Trophoblast cell (in vitro differentiated cells and primary cell): Measurements from ENCODE around the gene M6PR.

Source experiments
- DNase-seq, 2 donors: peaks; one replicate each; pipeline ENCODE4 v3.0.0-alpha.2; 2016
- H2AFZ ChIP-seq: 2 replicates; pipeline ENCODE4 v1.6.1; 2013; ENCODE audit warnings: low read length, moderate library complexity, mild to moderate bottlenecking; ENCODE audit not compliant: insufficient read depth, poor library complexity
- H2AK5ac ChIP-seq: 2 replicates; pipeline ENCODE4 v1.6.1; 2013; ENCODE audit warnings: mild to moderate bottlenecking, low read length
- H2BK120ac ChIP-seq: 2 replicates; pipeline ENCODE4 v1.6.1; 2013; ENCODE audit warnings: low read length, mild to moderate bottlenecking, moderate library complexity; ENCODE audit not compliant: insufficient read depth, poor library complexity
- H2BK12ac ChIP-seq: 2 replicates; pipeline ENCODE4 v1.6.1; 2013; ENCODE audit warnings: mild to moderate bottlenecking, low read length, moderate library complexity
- H2BK5ac ChIP-seq: 2 replicates; pipeline ENCODE4 v1.6.1; 2013; ENCODE audit warnings: low read length, low read depth, moderate library complexity, mild to moderate bottlenecking; ENCODE audit not compliant: poor library complexity
- H3K14ac ChIP-seq: 2 replicates; pipeline ENCODE4 v1.6.1; 2013; ENCODE audit warnings: mild to moderate bottlenecking, low read length
- H3K18ac ChIP-seq: 2 replicates; pipeline ENCODE4 v1.6.1; 2013; ENCODE audit warnings: mild to moderate bottlenecking, low read length
- H3K23ac ChIP-seq: 2 replicates; pipeline ENCODE4 v1.6.1; 2013; ENCODE audit warnings: low read length
- H3K27ac ChIP-seq: 2 replicates; pipeline ENCODE4 v1.5.1; 2013; ENCODE audit warnings: low read depth, mild to moderate bottlenecking, inconsistent platforms, low read length, moderate library complexity
- H3K27me3 ChIP-seq: 2 replicates; pipeline ENCODE4 v1.6.1; 2013; ENCODE audit warnings: inconsistent platforms, mild to moderate bottlenecking, low read length, moderate library complexity; ENCODE audit not compliant: insufficient read depth
- H3K36me3 ChIP-seq, 2 experiments: 1 replicate in 1 of 2; 2 replicates in 1 of 2; pipeline ENCODE4 v1.6.1; 2013; ENCODE audit warnings: low read length in 2 of 2, mild to moderate bottlenecking in 2 of 2, moderate library complexity in 1 of 2; ENCODE audit not compliant: insufficient read depth in 2 of 2, control insufficient read depth in 1 of 2
- H3K4ac ChIP-seq: 2 replicates; pipeline ENCODE4 v1.6.1; 2013; ENCODE audit warnings: low read depth, mild to moderate bottlenecking, low read length, moderate library complexity
- H3K4me1 ChIP-seq, 2 experiments: 1 replicate in 1 of 2; 2 replicates in 1 of 2; pipeline ENCODE4 v1.6.1; 2013; ENCODE audit warnings: low read length in 2 of 2, mild to moderate bottlenecking in 2 of 2, moderate library complexity in 1 of 2; ENCODE audit not compliant: insufficient read depth in 2 of 2, control insufficient read depth in 1 of 2
- H3K4me2 ChIP-seq: 2 replicates; pipeline ENCODE4 v1.6.1; 2013; ENCODE audit warnings: inconsistent platforms, mild to moderate bottlenecking, low read length, moderate library complexity
- H3K4me3 ChIP-seq: 2 replicates; pipeline ENCODE4 v1.5.1; 2013; ENCODE audit warnings: mild to moderate bottlenecking, low read depth, low read length, inconsistent platforms
- H3K79me1 ChIP-seq: one replicate; pipeline ENCODE4 v1.6.1; 2013; ENCODE audit warnings: low read length
- H3K79me2 ChIP-seq: 2 replicates; pipeline ENCODE4 v1.6.1; 2013; ENCODE audit warnings: low read length, mild to moderate bottlenecking; ENCODE audit not compliant: control insufficient read depth, insufficient read depth, poor library complexity
- H3K9ac ChIP-seq: 2 replicates; pipeline ENCODE4 v1.6.1; 2013; ENCODE audit warnings: mild to moderate bottlenecking, low read length
- H3K9me3 ChIP-seq: 2 replicates; pipeline ENCODE4 v1.6.1; 2013; ENCODE audit warnings: low read depth, mild to moderate bottlenecking, control low read depth, inconsistent platforms, low read length; ENCODE audit not compliant: insufficient read depth
- H4K12ac ChIP-seq: 2 replicates; pipeline ENCODE4 v1.6.1; 2013; ENCODE audit warnings: low read depth, mild to moderate bottlenecking, low read length, moderate library complexity
- H4K8ac ChIP-seq: 2 replicates; pipeline ENCODE4 v1.6.1; 2013; ENCODE audit warnings: low read depth, mild to moderate bottlenecking, low read length, moderate library complexity
- H4K91ac ChIP-seq: one replicate; pipeline ENCODE4 v1.6.1; 2013; ENCODE audit warnings: low read depth, mild to moderate bottlenecking, low read length, moderate library complexity
- WGBS: extraction: QIAGEN DNeasy Blood & Tissue Kit; methylation state at CpG from one replicate; pipeline ENCODE4 v1.1.7; 2013; ENCODE audit warnings: missing lambda C conversion rate; ENCODE audit not compliant: insufficient read length, insufficient coverage; ENCODE audit errors: extremely low coverage; 5-methylcytosine and 5-hydroxymethylcytosine counted together

The M6PR gene

DNA sequence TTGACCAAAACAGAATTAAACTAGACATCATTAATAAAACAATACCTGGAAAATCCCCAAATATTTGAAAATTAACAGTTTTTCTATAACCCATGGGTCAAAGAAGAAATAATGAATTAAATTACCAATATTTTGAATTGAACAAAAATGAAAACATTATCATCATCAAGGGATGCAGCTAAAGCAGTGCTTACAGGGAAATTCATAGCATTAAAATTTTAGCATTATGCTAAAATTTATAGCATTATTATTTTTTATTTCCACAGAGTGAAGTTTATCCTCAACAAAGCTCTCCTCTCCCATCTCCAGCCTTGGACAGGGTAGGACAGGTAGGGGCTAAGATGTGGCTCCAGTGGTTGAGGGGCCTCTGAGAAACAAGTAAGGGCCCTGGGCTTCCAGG is 19.3 kb upstream of the M6PR start:
- H3K23ac ChIP-seq: no peak overlapping the region
- no peak overlapping the region for H2BK5ac ChIP-seq
- H3K9ac ChIP-seq: no peak overlapping the region
- H4K8ac ChIP-seq: no peak overlapping the region
- no peak overlapping the region for H2BK120ac ChIP-seq
- no peak overlapping the region for H3K4ac ChIP-seq
- H3K79me1 ChIP-seq: no peaks in the 10 kb centered on the region
- H3K4me1 ChIP-seq: no peaks in the 10 kb centered on the region
- no peak overlapping the region for H3K14ac ChIP-seq
- no peaks in the 10 kb centered on the region for H3K79me2 ChIP-seq
- H3K9me3 ChIP-seq: peaks cover 5% of the 10 kb centered on the region
- H2AK5ac ChIP-seq: no peak overlapping the region
- H3K18ac ChIP-seq: no peak overlapping the region
- no peak overlapping the region for H2BK12ac ChIP-seq
- no peaks in the 10 kb centered on the region for H3K27me3 ChIP-seq
- H3K36me3 ChIP-seq: peaks cover 0 to 2% of the 10 kb centered on the region in 2 experiments
- H4K12ac ChIP-seq: no peak overlapping the region
- no peak overlapping the region for H3K4me2 ChIP-seq
- no peak overlapping the region for H2AFZ ChIP-seq
- DNase-seq: no peak
- H3K27ac ChIP-seq: no peak overlapping the region
- no peak overlapping the region for H4K91ac ChIP-seq
- no peak overlapping the region for H3K4me3 ChIP-seq

DNA sequence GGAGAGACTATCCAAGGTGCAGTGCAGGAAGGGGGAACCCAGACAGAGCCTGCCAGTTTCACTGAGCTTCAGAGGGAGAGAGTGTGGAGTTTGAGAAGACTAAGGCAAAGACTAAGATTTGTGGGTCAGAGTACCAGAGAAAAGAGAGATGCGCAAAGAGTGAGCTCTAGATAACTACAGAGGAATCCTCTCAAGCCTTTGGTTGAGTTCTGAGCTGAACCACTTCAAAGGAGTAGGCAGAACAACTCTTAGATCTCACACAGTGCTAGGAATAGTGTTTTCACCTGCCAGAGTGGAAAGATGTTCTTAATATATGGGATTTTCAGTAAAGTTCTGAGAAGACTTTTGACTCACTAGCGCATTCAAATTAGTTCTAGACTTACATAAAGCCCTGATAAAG is 10.7 kb upstream of the M6PR start:
- no peak overlapping the region for H3K4me3 ChIP-seq
- H3K18ac ChIP-seq: no peak overlapping the region
- H3K27ac ChIP-seq: no peak overlapping the region
- H2AK5ac ChIP-seq: no peak overlapping the region
- H3K4me2 ChIP-seq: no peak overlapping the region
- H3K9ac ChIP-seq: no peak overlapping the region
- H3K23ac ChIP-seq: no peak overlapping the region
- no peak overlapping the region for H2BK5ac ChIP-seq
- no peak overlapping the region for H2AFZ ChIP-seq
- H4K8ac ChIP-seq: no peak overlapping the region
- H2BK12ac ChIP-seq: no peak overlapping the region
- H3K4me1 ChIP-seq: no peaks in the 10 kb centered on the region
- no peaks in the 10 kb centered on the region for H3K79me2 ChIP-seq
- no peak for DNase-seq
- WGBS: no CpG with 5 or more reads among the region's 2 CpGs
- no peaks in the 10 kb centered on the region for H3K79me1 ChIP-seq
- H3K36me3 ChIP-seq: no peaks in the 10 kb centered on the region
- H4K12ac ChIP-seq: no peak overlapping the region
- H3K4ac ChIP-seq: no peak overlapping the region
- H2BK120ac ChIP-seq: no peak overlapping the region
- H4K91ac ChIP-seq: no peak overlapping the region
- no peak overlapping the region for H3K14ac ChIP-seq
- no peaks in the 10 kb centered on the region for H3K27me3 ChIP-seq
- H3K9me3 ChIP-seq: peaks cover 3% of the 10 kb centered on the region

DNA sequence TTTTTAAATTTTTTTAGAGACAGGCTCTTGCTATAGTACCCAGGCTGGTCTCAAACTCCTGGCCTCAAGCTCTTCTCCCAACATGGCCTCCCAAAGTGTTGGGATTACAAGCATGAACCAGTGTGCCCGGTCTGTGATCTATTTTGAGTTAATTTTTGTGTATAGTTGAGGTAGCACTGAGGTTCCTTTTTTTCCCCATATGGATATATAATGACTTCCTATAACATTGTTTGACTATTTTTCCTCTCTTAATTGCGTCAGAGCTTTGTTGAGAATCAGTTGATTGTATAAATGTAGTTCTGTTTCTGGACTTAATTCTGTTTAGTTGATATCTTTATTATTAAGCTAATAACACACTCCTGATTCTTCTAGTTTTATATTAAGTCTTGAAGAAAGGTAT is 8.6 kb upstream of the M6PR start:
- no peak overlapping the region for H3K27ac ChIP-seq
- H2BK12ac ChIP-seq: no peak overlapping the region
- H4K12ac ChIP-seq: no peak overlapping the region
- no peaks in the 10 kb centered on the region for H3K4me1 ChIP-seq
- no peaks in the 10 kb centered on the region for H3K79me1 ChIP-seq
- H2BK5ac ChIP-seq: no peak overlapping the region
- no peak overlapping the region for H2AFZ ChIP-seq
- no peak overlapping the region for H3K4me3 ChIP-seq
- no peak overlapping the region for H3K18ac ChIP-seq
- no peak overlapping the region for H4K8ac ChIP-seq
- peaks cover 3% of the 10 kb centered on the region for H3K9me3 ChIP-seq
- no peaks in the 10 kb centered on the region for H3K27me3 ChIP-seq
- H3K36me3 ChIP-seq: no peaks in the 10 kb centered on the region
- H3K79me2 ChIP-seq: no peaks in the 10 kb centered on the region
- H3K14ac ChIP-seq: no peak overlapping the region
- H3K9ac ChIP-seq: no peak overlapping the region
- H2BK120ac ChIP-seq: no peak overlapping the region
- no peak overlapping the region for H3K4me2 ChIP-seq
- H3K4ac ChIP-seq: no peak overlapping the region
- DNase-seq: no peak
- no peak overlapping the region for H2AK5ac ChIP-seq
- no peak overlapping the region for H4K91ac ChIP-seq
- WGBS: no CpG with 5 or more reads among the region's 2 CpGs
- H3K23ac ChIP-seq: no peak overlapping the region

DNA sequence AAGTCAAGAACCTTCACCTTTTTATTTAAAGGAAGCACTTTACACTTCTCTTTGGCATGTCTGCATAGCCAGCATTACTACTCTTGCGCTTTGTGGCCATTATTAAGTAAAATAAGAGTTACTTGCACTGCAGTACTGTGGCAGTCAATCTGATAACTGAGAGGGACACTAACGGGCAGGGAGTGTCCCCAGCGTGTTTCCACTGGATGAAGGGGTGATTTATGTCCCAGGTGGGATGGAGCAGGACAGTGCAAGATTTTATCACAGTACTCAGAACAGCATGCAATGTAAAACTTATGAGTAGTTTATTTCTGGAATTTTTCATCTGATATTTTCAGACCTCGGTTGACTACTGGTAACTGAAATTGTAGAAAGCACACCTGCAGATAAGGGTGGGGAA is 8.1 kb upstream of the M6PR start:
- WGBS: no CpG with 5 or more reads among the region's 4 CpGs
- no peak for DNase-seq
- H3K36me3 ChIP-seq: no peaks in the 10 kb centered on the region

More for the DNA sequence above, 8.1 kb upstream of the M6PR start:
- no peak overlapping the region for H3K23ac ChIP-seq
- H3K14ac ChIP-seq: no peak overlapping the region
- H3K4me3 ChIP-seq: no peak overlapping the region
- H2AK5ac ChIP-seq: no peak overlapping the region
- H2BK12ac ChIP-seq: no peak overlapping the region
- no peak overlapping the region for H3K4me2 ChIP-seq
- H3K9me3 ChIP-seq: peaks cover 3% of the 10 kb centered on the region
- H3K4me1 ChIP-seq: no peaks in the 10 kb centered on the region
- H4K8ac ChIP-seq: no peak overlapping the region
- H3K4ac ChIP-seq: no peak overlapping the region
- H3K27me3 ChIP-seq: no peaks in the 10 kb centered on the region
- no peak overlapping the region for H4K12ac ChIP-seq
- H4K91ac ChIP-seq: no peak overlapping the region
- no peak overlapping the region for H2BK5ac ChIP-seq
- H3K18ac ChIP-seq: no peak overlapping the region
- H3K27ac ChIP-seq: no peak overlapping the region
- no peak overlapping the region for H2BK120ac ChIP-seq
- H3K79me2 ChIP-seq: no peaks in the 10 kb centered on the region
- H2AFZ ChIP-seq: no peak overlapping the region
- no peak overlapping the region for H3K9ac ChIP-seq
- H3K79me1 ChIP-seq: no peaks in the 10 kb centered on the region
